NCI-H510A treated with DMSO at 0.1 percent for 48 hours (cell line): ENCODE results near the gene SPTAN1.
A peak's percentile ranks its signal among the peaks of the same experiment; 100 is the strongest.
"Not testable (repeated sequence)": the region's sequence is repeated elsewhere in the genome, so short reads cannot be mapped to it uniquely, and the experiment has no call there.

ENCODE experiments used
- DNase-seq: peaks from one replicate; lab custom pipeline; 2025; lab: John Stamatoyannopoulos, UW

SPTAN1 gene

GRCh38 chr9:128552153-128552743, at the start of gene SPTAN1:
Gene SPTAN1 (plus strand): TSS chr9:128552587. CDS start chr9:128566741, 14,154 bp downstream.
- DNase-seq: peak; percentile 86

GRCh38 chr9:128503415-128503825, 49.0 kb upstream of the SPTAN1 start:
- not testable (repeated sequence) for DNase-seq

- DNase-seq: peak; percentile 23
Measured at GRCh38 chr9:128503870-128504269, 48.5 kb upstream of the SPTAN1 start.

DNA sequence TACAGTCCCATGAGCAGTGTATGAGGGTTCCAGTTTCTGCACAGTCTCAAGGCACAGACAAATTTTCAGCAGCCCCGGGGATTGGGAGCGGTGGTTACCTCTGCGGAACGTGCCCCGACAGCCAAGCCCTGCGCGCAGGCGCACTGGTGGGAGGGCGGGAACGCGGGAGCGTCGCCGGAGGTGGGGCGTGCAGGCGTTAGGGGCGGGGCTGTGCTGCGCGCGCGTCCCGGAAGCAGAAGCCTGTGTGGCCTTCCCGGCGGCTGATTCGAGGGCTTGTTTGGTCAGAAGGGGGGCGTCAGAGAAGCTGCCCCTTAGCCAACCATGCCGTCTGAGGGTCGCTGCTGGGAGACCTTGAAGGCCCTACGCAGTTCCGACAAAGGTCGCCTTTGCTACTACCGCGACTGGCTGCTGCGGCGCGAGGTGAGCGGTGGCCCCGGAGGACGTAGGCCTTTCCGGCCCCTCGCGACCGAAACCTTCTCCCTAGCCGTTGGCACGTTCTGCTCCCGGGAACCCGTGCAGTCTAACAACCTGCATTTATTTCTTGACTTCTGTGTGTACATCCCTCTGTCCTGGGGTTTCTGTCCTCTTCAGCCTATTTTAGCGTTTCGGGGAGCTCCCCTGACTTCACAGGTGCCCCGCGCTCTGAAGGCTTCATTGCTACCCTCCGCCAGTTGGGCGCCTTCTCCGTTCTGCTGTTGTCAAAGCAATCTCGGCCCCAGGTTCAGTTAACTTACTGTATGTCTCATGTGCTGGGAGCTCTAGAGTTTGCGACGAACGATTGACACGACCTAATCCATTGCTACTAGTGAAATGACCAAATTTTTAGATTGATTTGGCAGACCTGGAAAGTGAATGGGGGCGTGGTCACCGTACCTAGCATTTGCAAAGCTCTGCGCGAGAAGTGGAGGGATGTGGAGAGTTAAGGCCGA, 47.6 kb upstream of the SPTAN1 start, which contains the start of gene GLE1:
GLE1 (plus strand) TSS at position 235 of the 929 bp plus-strand sequence; CDS start at position 322, 87 bp downstream.
- DNase-seq: peak; percentile 79

- no peak for DNase-seq
Measured at GRCh38 chr9:128505414-128505765, 47.0 kb upstream of the SPTAN1 start.

GRCh38 chr9:128505906-128506305, 46.5 kb upstream of the SPTAN1 start:
- DNase-seq: not testable (repeated sequence)

GRCh38 chr9:128512820-128513219, 39.6 kb upstream of the SPTAN1 start:
- DNase-seq: no peak

- DNase-seq: no peak
Measured at GRCh38 chr9:128521956-128522355, 30.4 kb upstream of the SPTAN1 start.

DNA sequence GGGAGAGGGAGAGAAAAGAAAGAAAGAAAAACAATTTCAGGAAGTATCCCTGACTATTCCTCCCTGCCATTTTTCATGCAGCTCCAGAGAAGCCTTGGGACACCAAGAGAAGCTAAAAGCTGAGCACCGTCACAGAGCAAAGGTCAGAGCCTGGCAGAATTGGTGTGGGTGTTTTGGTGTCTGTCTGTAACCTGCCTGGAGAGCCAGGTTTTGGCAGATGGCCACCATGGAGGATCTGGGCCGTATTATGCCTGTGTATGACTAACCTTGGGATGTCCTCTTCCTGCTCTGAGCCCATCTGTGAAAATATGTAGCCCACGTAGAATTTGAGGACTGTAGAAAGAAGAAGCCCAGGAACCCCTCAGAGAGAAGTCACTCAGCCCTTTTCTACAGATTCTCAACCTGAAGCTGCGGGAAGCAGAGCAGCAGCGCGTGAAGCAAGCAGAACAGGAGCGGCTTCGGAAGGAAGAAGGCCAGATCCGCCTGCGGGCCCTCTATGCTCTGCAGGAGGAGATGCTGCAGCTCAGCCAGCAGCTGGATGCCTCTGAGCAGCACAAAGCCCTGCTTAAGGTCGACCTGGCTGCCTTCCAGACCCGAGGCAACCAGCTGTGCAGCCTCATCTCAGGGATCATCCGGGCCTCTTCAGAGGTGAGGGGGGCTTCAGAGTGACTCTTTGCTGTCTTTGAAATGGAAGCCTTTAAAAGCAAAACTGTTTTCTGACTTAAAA, 29.0 kb upstream of the SPTAN1 start:
- DNase-seq: no peak

GRCh38 chr9:128526720-128527119, 25.7 kb upstream of the SPTAN1 start:
- DNase-seq: no peak

DNA sequence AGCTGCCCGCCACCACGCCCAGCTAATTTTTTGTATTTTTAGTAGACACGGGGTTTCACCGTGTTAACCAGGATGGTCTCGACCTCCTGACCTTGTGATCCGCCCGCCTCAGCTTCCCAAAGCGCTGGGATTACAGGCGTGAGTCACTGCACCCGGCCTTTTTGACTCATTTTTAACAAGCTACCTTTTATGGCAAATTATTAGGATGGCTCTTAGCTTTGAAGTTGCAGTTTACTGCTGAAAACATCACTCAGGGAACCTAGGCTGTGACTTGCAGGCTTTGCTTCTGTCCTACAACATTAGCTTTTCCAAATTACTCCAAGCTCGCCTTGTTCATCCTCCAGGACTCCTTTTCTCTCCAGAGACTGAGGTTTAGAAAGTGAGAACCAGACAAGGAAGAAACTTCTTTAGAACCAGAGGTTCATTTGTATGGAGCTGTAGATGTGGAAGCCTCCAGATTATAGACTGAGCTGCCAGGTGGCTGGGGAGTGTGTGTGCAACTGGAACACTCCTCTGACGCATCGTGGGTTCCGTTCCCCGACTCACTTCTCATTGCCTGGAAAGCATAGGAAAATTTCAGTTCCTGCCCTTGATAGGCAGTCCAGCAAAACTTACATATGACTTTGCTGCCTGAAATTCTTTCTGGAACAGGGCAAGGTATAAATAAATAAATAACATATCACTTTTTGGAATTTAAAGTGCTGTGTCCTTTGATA, 23.8 kb upstream of the SPTAN1 start:
- no peak for DNase-seq

DNA sequence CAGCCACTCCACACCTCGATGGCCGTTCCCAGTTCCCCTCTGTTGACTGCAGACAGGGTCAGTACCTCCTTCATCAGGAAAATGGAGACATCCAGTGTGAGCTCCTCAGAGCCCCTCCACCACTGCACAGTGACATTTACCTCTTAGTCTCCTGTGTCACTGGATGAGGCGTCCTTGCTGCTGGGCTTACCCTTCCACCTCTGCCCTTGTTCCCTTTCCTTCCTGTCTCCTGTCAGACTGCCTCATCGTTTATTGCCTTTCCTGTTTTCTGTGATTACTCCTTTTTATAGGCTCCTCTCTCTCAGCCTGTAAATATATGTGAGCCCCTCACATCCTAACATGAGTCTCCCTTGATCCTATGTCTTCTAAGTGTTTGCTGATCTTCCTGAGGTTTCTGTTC, 23.2 kb upstream of the SPTAN1 start:
- no peak for DNase-seq

DNA sequence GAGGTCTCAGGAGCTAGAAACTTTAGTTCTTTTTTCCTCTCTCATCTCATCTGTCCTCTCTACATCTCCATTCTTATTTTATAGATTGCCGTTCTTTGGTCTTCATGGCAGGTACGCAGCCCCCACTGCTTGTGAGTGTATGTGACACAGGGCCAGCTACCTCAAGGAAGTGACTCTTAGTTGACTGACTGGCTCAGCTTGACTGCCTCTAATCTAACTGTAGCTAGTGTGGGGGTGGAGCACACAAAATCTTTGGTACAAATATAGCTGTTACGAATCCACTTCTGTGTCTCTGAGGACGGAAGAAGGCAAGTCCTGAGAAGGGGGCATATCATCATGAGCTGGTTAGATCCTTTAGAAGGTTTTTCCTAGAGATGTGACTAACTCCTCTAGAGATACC, 19.8 kb upstream of the SPTAN1 start:
- DNase-seq: no peak

- no peak for DNase-seq
Measured at GRCh38 chr9:128540634-128541360, 11.6 kb upstream of the SPTAN1 start.

DNA sequence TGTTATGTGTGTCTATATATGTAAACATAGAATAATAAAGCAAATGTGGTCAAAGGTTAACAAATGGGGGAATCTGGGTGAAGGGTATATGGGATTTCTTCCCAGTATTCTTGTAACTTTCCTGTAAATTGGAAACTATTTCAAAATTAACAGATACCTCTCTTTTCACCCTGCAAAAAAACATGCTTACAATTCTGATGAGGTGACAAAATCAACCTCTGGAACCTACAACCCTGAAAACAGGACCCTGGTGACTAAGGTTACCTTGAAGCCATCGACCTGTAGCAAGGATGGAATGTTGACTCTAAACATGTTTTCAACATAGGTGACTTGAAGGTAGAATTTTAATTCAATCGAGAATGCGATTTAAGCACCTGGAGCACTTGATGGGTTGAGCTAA, 5.9 kb upstream of the SPTAN1 start:
- DNase-seq: no peak

DNA sequence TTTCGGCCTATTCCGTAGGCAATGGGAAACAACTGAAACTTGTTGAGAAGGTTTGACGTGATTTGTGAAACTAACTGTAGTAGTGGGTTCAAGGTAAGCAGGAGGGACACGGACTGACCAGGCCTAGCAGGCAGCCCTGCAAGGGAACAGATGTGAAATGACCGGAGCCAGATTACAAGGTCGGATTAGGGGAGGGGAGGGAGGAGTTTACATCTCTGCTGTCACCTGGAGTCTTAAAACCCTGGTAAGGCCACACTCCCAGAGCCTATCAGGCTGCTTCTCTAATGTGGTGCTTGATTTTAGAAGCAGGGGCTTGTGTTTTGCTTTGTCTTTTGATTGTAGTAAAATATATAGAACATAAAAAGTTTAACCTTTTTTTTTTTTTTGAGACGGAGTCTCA, 3.5 kb upstream of the SPTAN1 start:
- DNase-seq: no peak

- DNase-seq: no peak
Measured at GRCh38 chr9:128550226-128550625, 2.2 kb upstream of the SPTAN1 start.

DNA sequence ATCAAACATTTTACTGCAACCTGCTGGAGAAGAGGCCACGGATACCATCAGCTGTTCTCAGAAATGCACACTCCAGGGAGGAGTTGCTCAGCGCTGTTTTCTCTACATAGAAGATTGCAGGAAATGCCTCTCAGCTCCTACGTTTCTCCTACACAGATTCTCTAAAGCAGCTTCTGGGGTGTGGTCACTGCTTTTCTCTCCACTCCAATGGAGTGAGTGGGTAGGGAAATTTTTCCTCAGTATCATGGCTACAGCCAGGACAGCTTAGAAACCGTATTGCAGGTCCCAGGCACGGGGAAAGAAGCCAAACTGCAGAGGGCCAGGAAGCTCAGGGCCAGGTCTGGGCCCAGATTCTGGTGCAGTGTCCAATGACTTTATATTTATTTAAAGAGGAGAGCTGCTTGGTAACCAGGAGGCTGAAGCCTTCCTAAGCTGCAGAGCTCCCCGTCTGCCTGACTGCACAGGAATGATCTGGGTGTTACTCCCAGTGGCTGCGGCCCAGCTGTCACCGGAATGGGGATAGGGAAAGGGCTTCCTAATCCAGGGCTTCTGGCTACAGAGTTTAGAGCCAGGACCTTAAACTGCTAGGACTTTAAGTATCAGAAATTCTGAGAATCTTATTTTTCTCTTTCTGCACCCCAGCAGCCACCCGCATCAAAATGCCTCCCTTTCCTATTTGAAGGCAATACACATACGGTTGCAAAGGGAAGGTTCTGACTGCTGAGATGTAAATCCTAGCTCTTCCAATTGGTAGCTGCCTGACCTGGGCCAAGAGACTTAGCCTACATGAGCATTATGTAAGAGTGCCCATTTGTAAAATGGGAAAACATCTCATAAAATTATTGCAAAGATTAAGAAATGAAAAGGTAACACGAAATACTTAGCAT, 1.4 kb upstream of the SPTAN1 start:
- peak; percentile 14 for DNase-seq

DNA sequence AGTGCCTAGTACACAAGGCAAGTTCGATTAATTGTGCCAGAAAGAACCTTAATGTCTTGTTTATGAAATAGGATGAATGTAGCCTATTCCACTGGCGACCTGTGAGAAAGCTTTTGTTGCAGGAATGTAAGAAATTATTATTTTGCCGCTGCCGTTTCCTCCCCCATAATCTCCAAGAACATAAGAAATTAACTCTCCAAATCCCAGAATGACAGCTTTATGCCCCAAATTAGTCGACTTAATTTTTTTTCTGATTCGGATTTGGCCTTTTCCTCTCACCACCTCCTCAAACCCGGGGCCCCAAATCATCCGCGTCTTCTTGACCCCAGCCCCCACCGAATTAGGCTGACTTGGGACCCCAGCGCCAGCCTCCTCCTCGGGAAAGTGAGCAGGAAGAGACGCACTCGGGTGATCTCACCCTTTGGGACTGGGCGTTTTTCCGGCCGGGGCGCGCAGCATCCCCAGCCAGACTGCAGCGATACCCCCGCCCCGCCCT, 682 bp upstream of the SPTAN1 start:
- no peak for DNase-seq
